OCI-LY1 (cell line): ENCODE measurements around the gene STK11IP.

Source experiments
- H2AFZ ChIP-seq: fragments of 200-600 bp; sonication (generic), shearing (Covaris generic); 2 replicates; pipeline ENCODE4 v1.6.0; 2014; ENCODE audit warnings: antibody characterized with exemption, mild to moderate bottlenecking, low read length
- H3F3A ChIP-seq: fragments of 200-600 bp; sonication (generic), shearing (Covaris generic); 2 replicates; pipeline ENCODE4 v1.6.0; 2014; ENCODE audit warnings: mild to moderate bottlenecking, antibody characterized with exemption, low read length, moderate library complexity; ENCODE audit not compliant: insufficient read depth
- H3K27ac ChIP-seq: fragments of 200-600 bp; sonication (generic); 2 replicates; pipeline ENCODE4 v1.5.1; 2014; ENCODE audit warnings: low read length, mixed run types, mild to moderate bottlenecking, low read depth; ENCODE audit not compliant: poor library complexity, severe bottlenecking
- H3K27me3 ChIP-seq: fragments of 200-600 bp; sonication (generic); 2 replicates; pipeline ENCODE4 v1.6.0; 2014; ENCODE audit warnings: antibody characterized with exemption, mild to moderate bottlenecking, low read length, moderate library complexity; ENCODE audit not compliant: insufficient read depth
- H3K36me3 ChIP-seq: fragments of 200-600 bp; sonication (generic); 2 replicates; pipeline ENCODE4 v1.6.1; 2014; ENCODE audit warnings: mild to moderate bottlenecking, antibody characterized with exemption, low read length, moderate library complexity, mixed read lengths; ENCODE audit not compliant: insufficient read depth
- H3K4me1 ChIP-seq: fragments of 200-600 bp; sonication (generic); 2 replicates; pipeline ENCODE4 v1.5.1; 2014; ENCODE audit warnings: mild to moderate bottlenecking, low read length, moderate library complexity; ENCODE audit not compliant: insufficient read depth, severe bottlenecking
- H3K4me2 ChIP-seq: fragments of 200-600 bp; sonication (generic), shearing (Covaris generic); 2 replicates; pipeline ENCODE4 v1.6.1; 2014; ENCODE audit warnings: low read length
- H3K4me3 ChIP-seq: fragments of 200-600 bp; sonication (generic); 2 replicates; pipeline ENCODE4 v1.5.1; 2014; ENCODE audit warnings: low read length, low read depth, mild to moderate bottlenecking, mixed read lengths; ENCODE audit not compliant: poor library complexity, severe bottlenecking
- H3K79me2 ChIP-seq: fragments of 200-600 bp; shearing (Covaris generic); 2 replicates; pipeline ENCODE4 v1.6.1; 2016; ENCODE audit warnings: mixed run types, low read length, mixed read lengths; ENCODE audit not compliant: insufficient read depth
- H3K9ac ChIP-seq: fragments of 200-600 bp; sonication (generic), shearing (Covaris generic); 2 replicates; pipeline ENCODE4 v1.6.1; 2014; ENCODE audit warnings: mild to moderate bottlenecking, low read length, mixed read lengths
- H3K9me2 ChIP-seq: fragments of 200-600 bp; sonication (generic), shearing (Covaris generic); 2 replicates; pipeline ENCODE4 v1.6.1; 2014; ENCODE audit warnings: low read depth, mild to moderate bottlenecking, low read length, mixed read lengths
- H3K9me3 ChIP-seq: fragments of 200-600 bp; shearing (Covaris generic); 2 replicates; pipeline ENCODE4 v1.6.1; 2014; ENCODE audit warnings: low read length, mixed read lengths
- H4K20me1 ChIP-seq: fragments of 200-600 bp; sonication (generic), shearing (Covaris generic); 2 replicates; pipeline ENCODE4 v1.6.0; 2016; ENCODE audit warnings: mild to moderate bottlenecking, low read length; ENCODE audit not compliant: insufficient read depth
- EZH2 ChIP-seq: fragments of 200-600 bp; sonication (generic), shearing (Covaris generic); IDR thresholded peaks from 2 replicates; pipeline ENCODE4 v1.8.0; 2017; ENCODE audit warnings: borderline replicate concordance, mixed run types, mild to moderate bottlenecking, antibody characterized with exemption, low read length, moderate library complexity, mixed read lengths
- TF ChIP-seq, protein P1 (sequence below): fragments of 200-600 bp; sonication (generic), shearing (Covaris generic); IDR thresholded peaks from 2 replicates; pipeline ENCODE4 v1.5.1; 2017; ENCODE audit warnings: mild to moderate bottlenecking, antibody characterized with exemption, low read length, moderate library complexity, mixed read lengths

Gene STK11IP

DNA sequence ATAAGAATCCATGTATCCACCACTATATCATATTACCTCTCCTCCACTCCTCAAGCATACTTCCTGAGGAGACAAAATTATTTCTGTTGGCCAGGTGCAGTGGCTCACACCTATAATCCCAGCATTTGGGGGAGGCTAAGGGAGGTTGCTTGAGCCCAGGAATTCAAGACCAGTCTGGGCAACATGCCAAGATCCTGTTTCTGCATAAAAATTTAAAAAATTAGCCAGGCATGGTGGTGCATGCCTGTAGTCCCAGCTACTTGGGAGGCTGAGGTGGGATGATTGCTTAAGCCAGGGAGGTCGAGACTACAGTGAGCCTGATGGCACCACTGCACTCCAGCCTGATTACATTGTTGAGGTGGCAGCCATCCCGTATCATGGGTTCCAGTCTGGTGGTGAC, 16.3 kb upstream of the STK11IP start:
- H3K79me2 ChIP-seq = no peaks in the 10 kb centered on the region
- H4K20me1 ChIP-seq = no peaks in the 10 kb centered on the region
- H3K9me3 ChIP-seq = no peaks in the 10 kb centered on the region
- TF ChIP-seq, protein P1, sequence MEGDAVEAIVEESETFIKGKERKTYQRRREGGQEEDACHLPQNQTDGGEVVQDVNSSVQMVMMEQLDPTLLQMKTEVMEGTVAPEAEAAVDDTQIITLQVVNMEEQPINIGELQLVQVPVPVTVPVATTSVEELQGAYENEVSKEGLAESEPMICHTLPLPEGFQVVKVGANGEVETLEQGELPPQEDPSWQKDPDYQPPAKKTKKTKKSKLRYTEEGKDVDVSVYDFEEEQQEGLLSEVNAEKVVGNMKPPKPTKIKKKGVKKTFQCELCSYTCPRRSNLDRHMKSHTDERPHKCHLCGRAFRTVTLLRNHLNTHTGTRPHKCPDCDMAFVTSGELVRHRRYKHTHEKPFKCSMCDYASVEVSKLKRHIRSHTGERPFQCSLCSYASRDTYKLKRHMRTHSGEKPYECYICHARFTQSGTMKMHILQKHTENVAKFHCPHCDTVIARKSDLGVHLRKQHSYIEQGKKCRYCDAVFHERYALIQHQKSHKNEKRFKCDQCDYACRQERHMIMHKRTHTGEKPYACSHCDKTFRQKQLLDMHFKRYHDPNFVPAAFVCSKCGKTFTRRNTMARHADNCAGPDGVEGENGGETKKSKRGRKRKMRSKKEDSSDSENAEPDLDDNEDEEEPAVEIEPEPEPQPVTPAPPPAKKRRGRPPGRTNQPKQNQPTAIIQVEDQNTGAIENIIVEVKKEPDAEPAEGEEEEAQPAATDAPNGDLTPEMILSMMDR = no peak
- TF ChIP-seq EZH2 = no peak
- H3K4me2 ChIP-seq = no peak overlapping the region
- no peaks in the 10 kb centered on the region for H3K36me3 ChIP-seq
- H3K9me2 ChIP-seq = no peaks in the 10 kb centered on the region
- no peak overlapping the region for H2AFZ ChIP-seq
- H3K9ac ChIP-seq = no peak overlapping the region
- H3K27me3 ChIP-seq = no peaks in the 10 kb centered on the region
- no peak overlapping the region for H3K27ac ChIP-seq
- no peaks in the 10 kb centered on the region for H3F3A ChIP-seq
- H3K4me3 ChIP-seq = no peak overlapping the region
- H3K4me1 ChIP-seq = no peaks in the 10 kb centered on the region

DNA sequence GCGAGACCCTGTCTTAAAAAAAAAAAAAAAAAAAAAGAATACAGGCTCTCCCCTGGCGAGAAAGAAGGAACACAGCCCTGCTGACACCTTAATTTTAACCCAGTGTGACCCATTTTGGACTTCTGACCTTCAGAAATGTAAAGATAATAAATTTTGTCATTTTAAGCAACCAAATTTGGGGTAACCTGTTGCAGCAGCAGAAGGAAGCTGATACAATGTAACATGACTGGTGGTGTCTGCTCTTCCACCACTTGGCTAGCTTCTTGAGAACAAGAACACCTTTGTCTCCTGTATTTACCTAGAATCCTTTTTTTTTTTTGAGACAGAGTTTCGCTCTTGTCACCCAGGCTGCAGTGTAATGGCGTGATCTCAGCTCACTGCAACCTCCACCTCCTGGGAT, 6.6 kb upstream of the STK11IP start:
- no peaks in the 10 kb centered on the region for H3K9me2 ChIP-seq
- H3K9ac ChIP-seq = no peak overlapping the region
- H3K79me2 ChIP-seq = no peaks in the 10 kb centered on the region
- no peaks in the 10 kb centered on the region for H4K20me1 ChIP-seq
- H3K4me1 ChIP-seq = no peaks in the 10 kb centered on the region
- H2AFZ ChIP-seq = no peak overlapping the region
- TF ChIP-seq, protein P1 = no peak
- TF ChIP-seq EZH2 = no peak
- no peak overlapping the region for H3K27ac ChIP-seq
- H3F3A ChIP-seq = no peaks in the 10 kb centered on the region
- H3K27me3 ChIP-seq = no peaks in the 10 kb centered on the region
- no peaks in the 10 kb centered on the region for H3K36me3 ChIP-seq
- H3K4me2 ChIP-seq = no peak overlapping the region
- no peak overlapping the region for H3K4me3 ChIP-seq
- H3K9me3 ChIP-seq = no peaks in the 10 kb centered on the region

DNA sequence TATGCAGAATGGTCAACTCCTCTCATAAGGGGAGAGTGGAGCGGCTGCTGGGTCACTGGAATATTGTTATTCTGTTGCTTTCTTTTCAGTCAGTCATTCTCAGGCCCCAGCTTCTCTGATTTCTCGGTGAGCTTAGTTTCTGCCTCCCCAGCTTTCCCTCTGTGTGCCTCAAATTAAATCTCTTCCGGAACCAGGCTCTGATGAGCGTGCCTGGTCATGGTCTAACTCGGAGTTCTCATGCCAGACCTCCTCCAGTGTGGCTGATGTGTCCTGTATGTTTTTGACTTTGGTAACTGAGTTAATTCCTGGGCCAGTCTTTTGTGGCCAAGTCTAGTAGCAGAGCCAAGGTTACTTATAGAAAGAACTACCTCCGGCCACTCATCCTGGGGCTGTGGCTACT, 4.9 kb upstream of the STK11IP start:
- Histone ChIP-seq H3K36me3 (no peaks in the 10 kb centered on the region), H2AFZ (no peak overlapping the region), H3K4me1 (peaks cover 5% of the 10 kb centered on the region), H3F3A (no peaks in the 10 kb centered on the region), H3K9ac (no peak overlapping the region), H3K27me3 (no peaks in the 10 kb centered on the region), H3K4me3 (no peak overlapping the region), H3K27ac (no peak overlapping the region), H3K4me2 (no peak overlapping the region), H3K9me3 (no peaks in the 10 kb centered on the region), H3K9me2 (no peaks in the 10 kb centered on the region), H4K20me1 (no peaks in the 10 kb centered on the region), H3K79me2 (no peaks in the 10 kb centered on the region)
- TF ChIP-seq, protein P1 = no peak
- no peak for TF ChIP-seq EZH2
